HEK293 (cell line): ENCODE measurements around the gene ABCF2.

ENCODE experiments used
- BCL11B ChIP-seq: fragments of 450-650 bp; formaldehyde crosslinking; IDR thresholded peaks from 2 replicates; pipeline ENCODE4 v1.5.1; 2016; ENCODE audit warnings: low read depth, missing biosample characterization, missing genetic modification characterization
- GLIS1 ChIP-seq: fragments of 450-650 bp; formaldehyde crosslinking; IDR thresholded peaks from 2 replicates; pipeline ENCODE4 v1.5.1; 2016; ENCODE audit warnings: missing biosample characterization, missing genetic modification characterization
- HOXC10 ChIP-seq: sonication (generic); formaldehyde crosslinking; IDR thresholded peaks from 2 replicates; pipeline ENCODE4 v1.8.1; 2023; ENCODE audit warnings: mild to moderate bottlenecking, missing genetic modification reagents
- KLF10 ChIP-seq: fragments of 450-650 bp; IDR thresholded peaks from 2 replicates; pipeline ENCODE4 v1.5.1; 2018; ENCODE audit warnings: missing biosample characterization, mild to moderate bottlenecking, missing genetic modification characterization
- MZF1 ChIP-seq: fragments of 450-650 bp; formaldehyde crosslinking; IDR thresholded peaks from 2 replicates; pipeline ENCODE4 v1.5.1; 2017; ENCODE audit warnings: missing biosample characterization, missing genetic modification characterization, borderline replicate concordance
- YY2 ChIP-seq: fragments of 450-650 bp; formaldehyde crosslinking; IDR thresholded peaks from 2 replicates; pipeline ENCODE4 v1.5.1; 2016; ENCODE audit warnings: missing biosample characterization, missing genetic modification characterization
- ZBTB17 ChIP-seq: fragments of 450-650 bp; formaldehyde crosslinking; IDR thresholded peaks from 2 replicates; pipeline ENCODE4 v1.5.1; 2016; ENCODE audit warnings: missing biosample characterization, missing genetic modification characterization
- ZBTB48 ChIP-seq: fragments of 450-650 bp; formaldehyde crosslinking; IDR thresholded peaks from 2 replicates; pipeline ENCODE4 v1.5.1; 2016; ENCODE audit warnings: missing biosample characterization, missing genetic modification characterization
- ZBTB7A ChIP-seq: fragments of 450-650 bp; formaldehyde crosslinking; IDR thresholded peaks from 2 replicates; pipeline ENCODE4 v1.5.1; 2016; ENCODE audit warnings: low read depth, missing biosample characterization, missing genetic modification characterization
- ZNF239 ChIP-seq: fragments of 450-650 bp; formaldehyde crosslinking; IDR thresholded peaks from 2 replicates; pipeline ENCODE4 v1.5.1; 2016; ENCODE audit warnings: missing biosample characterization, missing genetic modification characterization
- ZNF248 ChIP-seq: fragments of 450-650 bp; formaldehyde crosslinking; IDR thresholded peaks from 2 replicates; pipeline ENCODE4 v1.5.1; 2017; ENCODE audit warnings: missing biosample characterization, missing genetic modification characterization
- ZNF341 ChIP-seq: fragments of 450-650 bp; formaldehyde crosslinking; IDR thresholded peaks from 2 replicates; pipeline ENCODE4; 2016; ENCODE audit warnings: low read depth, missing biosample characterization, missing genetic modification characterization
- ZNF354C ChIP-seq: fragments of 450-650 bp; formaldehyde crosslinking; IDR thresholded peaks from 2 replicates; pipeline ENCODE4 v1.5.1; 2016; ENCODE audit warnings: missing biosample characterization, missing genetic modification characterization, low read depth, borderline replicate concordance
- ZNF398 ChIP-seq: fragments of 450-650 bp; formaldehyde crosslinking; IDR thresholded peaks from 2 replicates; pipeline ENCODE4 v1.5.1; 2017; ENCODE audit warnings: missing biosample characterization, missing genetic modification characterization
- ZNF624 ChIP-seq: fragments of 450-650 bp; formaldehyde crosslinking; IDR thresholded peaks from 2 replicates; pipeline ENCODE4 v1.5.1; 2017; ENCODE audit warnings: missing biosample characterization, missing genetic modification characterization
- ZNF747 ChIP-seq: fragments of 450-650 bp; formaldehyde crosslinking; IDR thresholded peaks from 2 replicates; pipeline ENCODE4 v1.5.1; 2016; ENCODE audit warnings: missing biosample characterization, missing genetic modification characterization
- TF ChIP-seq, protein P1 (sequence below): fragments of 450-650 bp; formaldehyde crosslinking; IDR thresholded peaks from 2 replicates; pipeline ENCODE4 v1.5.1; 2016; ENCODE audit warnings: missing biosample characterization, missing genetic modification characterization
- TF ChIP-seq, protein P2 (sequence below): fragments of 450-650 bp; formaldehyde crosslinking; IDR thresholded peaks from 2 replicates; pipeline ENCODE4 v1.5.1; 2016; ENCODE audit warnings: missing biosample characterization, missing genetic modification characterization
- TF ChIP-seq, protein P3 (sequence below): fragments of 450-650 bp; formaldehyde crosslinking; IDR thresholded peaks from 2 replicates; pipeline ENCODE4 v1.5.1; 2016; ENCODE audit warnings: missing biosample characterization, missing genetic modification characterization
- TF ChIP-seq, protein P4 (sequence below): fragments of 450-650 bp; formaldehyde crosslinking; IDR thresholded peaks from 2 replicates; pipeline ENCODE4 v1.5.1; 2016; ENCODE audit warnings: missing biosample characterization, missing genetic modification characterization
- TF ChIP-seq, protein P5 (sequence below): fragments of 450-650 bp; formaldehyde crosslinking; IDR thresholded peaks from 2 replicates; pipeline ENCODE4 v1.5.1; 2016; ENCODE audit warnings: missing biosample characterization, missing genetic modification characterization
- TF ChIP-seq, protein P6 (sequence below): fragments of 450-650 bp; formaldehyde crosslinking; IDR thresholded peaks from 2 replicates; pipeline ENCODE4 v1.5.1; 2017; ENCODE audit warnings: missing biosample characterization, missing genetic modification characterization

Gene ABCF2

DNA sequence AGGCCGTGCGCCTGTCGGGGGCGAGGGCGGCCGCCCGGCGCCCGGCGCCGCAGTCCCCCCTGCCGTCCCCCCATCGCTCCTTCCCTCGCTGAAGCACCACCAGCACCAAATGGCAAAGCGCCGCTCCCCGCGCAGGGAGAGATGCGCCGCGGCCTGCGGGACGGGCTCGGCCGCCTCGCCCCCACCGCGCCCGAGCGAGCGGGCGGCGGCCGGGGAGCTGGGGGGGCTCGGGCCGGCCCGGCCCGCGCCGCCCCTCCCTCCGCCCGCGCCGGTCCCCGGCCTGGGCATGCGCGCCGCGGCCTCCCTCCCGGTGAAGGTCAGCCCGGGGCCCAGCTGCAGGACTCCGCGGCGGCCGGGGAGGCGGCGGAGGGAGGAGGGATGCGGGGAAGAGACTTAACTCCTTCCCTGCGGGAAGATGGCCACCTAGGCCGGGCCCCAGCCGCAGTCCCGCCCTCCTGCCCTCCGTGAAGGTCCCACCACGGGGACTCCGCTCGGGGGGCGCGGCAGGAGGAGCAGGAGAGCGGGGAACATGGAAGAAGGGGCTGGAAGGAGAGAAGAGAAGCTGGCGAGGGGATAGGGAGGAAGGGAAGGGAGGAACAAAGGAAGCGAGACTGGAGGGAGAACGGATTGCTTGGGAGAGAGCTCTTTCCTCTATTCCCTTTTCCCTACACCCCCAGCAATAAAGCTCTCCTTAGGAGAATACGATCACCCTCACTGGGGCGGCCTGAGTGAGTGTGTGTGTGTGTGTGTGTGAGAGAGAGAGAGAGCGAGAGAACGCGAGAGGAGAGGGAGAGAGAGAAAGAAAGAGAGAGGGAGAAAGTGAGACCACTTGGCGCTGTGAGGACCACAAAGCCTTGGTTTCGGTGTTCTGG lies 24.9 kb upstream of the ABCF2 start (continued):
- TF ChIP-seq, protein P1, sequence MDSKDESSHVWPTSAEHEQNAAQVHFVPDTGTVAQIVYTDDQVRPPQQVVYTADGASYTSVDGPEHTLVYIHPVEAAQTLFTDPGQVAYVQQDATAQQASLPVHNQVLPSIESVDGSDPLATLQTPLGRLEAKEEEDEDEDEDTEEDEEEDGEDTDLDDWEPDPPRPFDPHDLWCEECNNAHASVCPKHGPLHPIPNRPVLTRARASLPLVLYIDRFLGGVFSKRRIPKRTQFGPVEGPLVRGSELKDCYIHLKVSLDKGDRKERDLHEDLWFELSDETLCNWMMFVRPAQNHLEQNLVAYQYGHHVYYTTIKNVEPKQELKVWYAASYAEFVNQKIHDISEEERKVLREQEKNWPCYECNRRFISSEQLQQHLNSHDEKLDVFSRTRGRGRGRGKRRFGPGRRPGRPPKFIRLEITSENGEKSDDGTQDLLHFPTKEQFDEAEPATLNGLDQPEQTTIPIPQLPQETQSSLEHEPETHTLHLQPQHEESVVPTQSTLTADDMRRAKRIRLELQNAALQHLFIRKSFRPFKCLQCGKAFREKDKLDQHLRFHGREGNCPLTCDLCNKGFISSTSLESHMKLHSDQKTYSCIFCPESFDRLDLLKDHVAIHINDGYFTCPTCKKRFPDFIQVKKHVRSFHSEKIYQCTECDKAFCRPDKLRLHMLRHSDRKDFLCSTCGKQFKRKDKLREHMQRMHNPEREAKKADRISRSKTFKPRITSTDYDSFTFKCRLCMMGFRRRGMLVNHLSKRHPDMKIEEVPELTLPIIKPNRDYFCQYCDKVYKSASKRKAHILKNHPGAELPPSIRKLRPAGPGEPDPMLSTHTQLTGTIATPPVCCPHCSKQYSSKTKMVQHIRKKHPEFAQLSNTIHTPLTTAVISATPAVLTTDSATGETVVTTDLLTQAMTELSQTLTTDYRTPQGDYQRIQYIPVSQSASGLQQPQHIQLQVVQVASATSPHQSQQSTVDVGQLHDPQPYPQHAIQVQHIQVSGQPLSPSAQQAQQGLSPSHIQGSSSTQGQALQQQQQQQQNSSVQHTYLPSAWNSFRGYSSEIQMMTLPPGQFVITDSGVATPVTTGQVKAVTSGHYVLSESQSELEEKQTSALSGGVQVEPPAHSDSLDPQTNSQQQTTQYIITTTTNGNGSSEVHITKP (tag by site-specific recombination) = peak; percentile 100
- TF ChIP-seq HOXC10 (no peak), ZBTB48 (peak; percentile 86), ZNF624 (tag by site-specific recombination) (no peak), ZNF354C (tag by site-specific recombination) (no peak), ZNF239 (tag by site-specific recombination) (no peak), GLIS1 (peak; percentile 64), ZBTB17 (peak; percentile 66), KLF10 (no peak), ZNF341 (tag by site-specific recombination) (peak; percentile 71), ZNF747 (tag by site-specific recombination) (no peak), MZF1 (no peak), ZBTB7A (tag by site-specific recombination) (0 out of 2 replicates have a peak, but pooled peaks have one; percentile 71), ZNF248 (tag by site-specific recombination) (no peak), ZNF398 (tag by site-specific recombination) (peak; percentile 82), YY2 (tag by site-specific recombination) (peak; percentile 13; the same call in 1 of the 2 replicates), BCL11B (tag by site-specific recombination) (no peak)
- TF ChIP-seq, protein P2, sequence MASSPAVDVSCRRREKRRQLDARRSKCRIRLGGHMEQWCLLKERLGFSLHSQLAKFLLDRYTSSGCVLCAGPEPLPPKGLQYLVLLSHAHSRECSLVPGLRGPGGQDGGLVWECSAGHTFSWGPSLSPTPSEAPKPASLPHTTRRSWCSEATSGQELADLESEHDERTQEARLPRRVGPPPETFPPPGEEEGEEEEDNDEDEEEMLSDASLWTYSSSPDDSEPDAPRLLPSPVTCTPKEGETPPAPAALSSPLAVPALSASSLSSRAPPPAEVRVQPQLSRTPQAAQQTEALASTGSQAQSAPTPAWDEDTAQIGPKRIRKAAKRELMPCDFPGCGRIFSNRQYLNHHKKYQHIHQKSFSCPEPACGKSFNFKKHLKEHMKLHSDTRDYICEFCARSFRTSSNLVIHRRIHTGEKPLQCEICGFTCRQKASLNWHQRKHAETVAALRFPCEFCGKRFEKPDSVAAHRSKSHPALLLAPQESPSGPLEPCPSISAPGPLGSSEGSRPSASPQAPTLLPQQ (tag by site-specific recombination) = peak; percentile 43
- TF ChIP-seq, protein P3, sequence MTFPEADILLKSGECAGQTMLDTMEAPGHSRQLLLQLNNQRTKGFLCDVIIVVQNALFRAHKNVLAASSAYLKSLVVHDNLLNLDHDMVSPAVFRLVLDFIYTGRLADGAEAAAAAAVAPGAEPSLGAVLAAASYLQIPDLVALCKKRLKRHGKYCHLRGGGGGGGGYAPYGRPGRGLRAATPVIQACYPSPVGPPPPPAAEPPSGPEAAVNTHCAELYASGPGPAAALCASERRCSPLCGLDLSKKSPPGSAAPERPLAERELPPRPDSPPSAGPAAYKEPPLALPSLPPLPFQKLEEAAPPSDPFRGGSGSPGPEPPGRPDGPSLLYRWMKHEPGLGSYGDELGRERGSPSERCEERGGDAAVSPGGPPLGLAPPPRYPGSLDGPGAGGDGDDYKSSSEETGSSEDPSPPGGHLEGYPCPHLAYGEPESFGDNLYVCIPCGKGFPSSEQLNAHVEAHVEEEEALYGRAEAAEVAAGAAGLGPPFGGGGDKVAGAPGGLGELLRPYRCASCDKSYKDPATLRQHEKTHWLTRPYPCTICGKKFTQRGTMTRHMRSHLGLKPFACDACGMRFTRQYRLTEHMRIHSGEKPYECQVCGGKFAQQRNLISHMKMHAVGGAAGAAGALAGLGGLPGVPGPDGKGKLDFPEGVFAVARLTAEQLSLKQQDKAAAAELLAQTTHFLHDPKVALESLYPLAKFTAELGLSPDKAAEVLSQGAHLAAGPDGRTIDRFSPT (tag by site-specific recombination) = no peak
- TF ChIP-seq, protein P4, sequence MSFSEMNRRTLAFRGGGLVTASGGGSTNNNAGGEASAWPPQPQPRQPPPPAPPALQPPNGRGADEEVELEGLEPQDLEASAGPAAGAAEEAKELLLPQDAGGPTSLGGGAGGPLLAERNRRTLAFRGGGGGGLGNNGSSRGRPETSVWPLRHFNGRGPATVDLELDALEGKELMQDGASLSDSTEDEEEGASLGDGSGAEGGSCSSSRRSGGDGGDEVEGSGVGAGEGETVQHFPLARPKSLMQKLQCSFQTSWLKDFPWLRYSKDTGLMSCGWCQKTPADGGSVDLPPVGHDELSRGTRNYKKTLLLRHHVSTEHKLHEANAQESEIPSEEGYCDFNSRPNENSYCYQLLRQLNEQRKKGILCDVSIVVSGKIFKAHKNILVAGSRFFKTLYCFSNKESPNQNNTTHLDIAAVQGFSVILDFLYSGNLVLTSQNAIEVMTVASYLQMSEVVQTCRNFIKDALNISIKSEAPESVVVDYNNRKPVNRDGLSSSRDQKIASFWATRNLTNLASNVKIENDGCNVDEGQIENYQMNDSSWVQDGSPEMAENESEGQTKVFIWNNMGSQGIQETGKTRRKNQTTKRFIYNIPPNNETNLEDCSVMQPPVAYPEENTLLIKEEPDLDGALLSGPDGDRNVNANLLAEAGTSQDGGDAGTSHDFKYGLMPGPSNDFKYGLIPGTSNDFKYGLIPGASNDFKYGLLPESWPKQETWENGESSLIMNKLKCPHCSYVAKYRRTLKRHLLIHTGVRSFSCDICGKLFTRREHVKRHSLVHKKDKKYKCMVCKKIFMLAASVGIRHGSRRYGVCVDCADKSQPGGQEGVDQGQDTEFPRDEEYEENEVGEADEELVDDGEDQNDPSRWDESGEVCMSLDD = peak; percentile 64; the same call in 1 of the 2 replicates
- TF ChIP-seq, protein P5, sequence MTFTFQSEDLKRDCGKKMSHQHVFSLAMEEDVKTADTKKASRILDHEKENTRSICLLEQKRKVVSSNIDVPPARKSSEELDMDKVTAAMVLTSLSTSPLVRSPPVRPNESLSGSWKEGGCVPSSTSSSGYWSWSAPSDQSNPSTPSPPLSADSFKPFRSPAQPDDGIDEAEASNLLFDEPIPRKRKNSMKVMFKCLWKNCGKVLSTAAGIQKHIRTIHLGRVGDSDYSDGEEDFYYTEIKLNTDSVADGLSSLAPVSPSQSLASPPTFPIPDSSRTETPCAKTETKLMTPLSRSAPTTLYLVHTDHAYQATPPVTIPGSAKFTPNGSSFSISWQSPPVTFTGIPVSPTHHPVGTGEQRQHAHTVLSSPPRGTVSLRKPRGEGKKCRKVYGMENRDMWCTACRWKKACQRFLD = no peak
- TF ChIP-seq, protein P6, sequence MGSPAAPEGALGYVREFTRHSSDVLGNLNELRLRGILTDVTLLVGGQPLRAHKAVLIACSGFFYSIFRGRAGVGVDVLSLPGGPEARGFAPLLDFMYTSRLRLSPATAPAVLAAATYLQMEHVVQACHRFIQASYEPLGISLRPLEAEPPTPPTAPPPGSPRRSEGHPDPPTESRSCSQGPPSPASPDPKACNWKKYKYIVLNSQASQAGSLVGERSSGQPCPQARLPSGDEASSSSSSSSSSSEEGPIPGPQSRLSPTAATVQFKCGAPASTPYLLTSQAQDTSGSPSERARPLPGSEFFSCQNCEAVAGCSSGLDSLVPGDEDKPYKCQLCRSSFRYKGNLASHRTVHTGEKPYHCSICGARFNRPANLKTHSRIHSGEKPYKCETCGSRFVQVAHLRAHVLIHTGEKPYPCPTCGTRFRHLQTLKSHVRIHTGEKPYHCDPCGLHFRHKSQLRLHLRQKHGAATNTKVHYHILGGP (tag by site-specific recombination) = no peak
